Osteoblast (primary cell): Measurements from ENCODE around the gene PPP1R3D. TPM values are rescaled to one million over a fixed set of nuclear protein-coding genes. Genes with fewer than 3 reads are reported as not detected.
A peak's percentile ranks its signal among the peaks of the same experiment; 100 is the strongest.

Experiments used
- DNase-seq: peaks from one replicate; pipeline ENCODE4 v3.0.0; 2011; ENCODE audit warnings: low spot score, mixed read lengths; ENCODE audit not compliant: insufficient read length; ENCODE audit errors: missing footprints
- H2AFZ ChIP-seq: 2 replicates; pipeline ENCODE4 v1.6.0; 2011; ENCODE audit warnings: mild to moderate bottlenecking, low read length
- H3K27ac ChIP-seq: 2 replicates; pipeline ENCODE4 v1.5.1; 2011; ENCODE audit warnings: mild to moderate bottlenecking, low read depth, low read length, moderate library complexity
- H3K27me3 ChIP-seq: 2 replicates; pipeline ENCODE4 v1.6.0; 2012; ENCODE audit warnings: mild to moderate bottlenecking, control low read depth, inconsistent platforms, low read length, moderate library complexity; ENCODE audit not compliant: insufficient read depth
- H3K36me3 ChIP-seq: 2 replicates; pipeline ENCODE4 v1.5.1; 2011; ENCODE audit warnings: mild to moderate bottlenecking, low read length, control low read depth, moderate library complexity; ENCODE audit not compliant: insufficient read depth
- H3K4me1 ChIP-seq: 2 replicates; pipeline ENCODE4 v1.5.1; 2011; ENCODE audit warnings: mild to moderate bottlenecking, low read length, control low read depth, moderate library complexity; ENCODE audit not compliant: insufficient read depth
- H3K4me2 ChIP-seq: 2 replicates; pipeline ENCODE4 v1.6.0; 2011; ENCODE audit warnings: mild to moderate bottlenecking, low read length; ENCODE audit not compliant: insufficient read depth
- H3K4me3 ChIP-seq: fragments of 200-600 bp; sonication (generic); 3 replicates; pipeline ENCODE4 v1.5.1; 2012; ENCODE audit warnings: mild to moderate bottlenecking, low read length, inconsistent platforms; ENCODE audit not compliant: insufficient read depth
- H3K79me2 ChIP-seq: 2 replicates; pipeline ENCODE4 v1.6.0; 2012; ENCODE audit warnings: mild to moderate bottlenecking, low read length, control low read depth, inconsistent platforms; ENCODE audit not compliant: insufficient read depth
- H3K9me3 ChIP-seq: 2 replicates; pipeline ENCODE4 v1.5.1; 2011; ENCODE audit warnings: low read depth, low read length, control low read depth
- H4K20me1 ChIP-seq: 2 replicates; pipeline ENCODE4 v1.6.0; 2012; ENCODE audit warnings: mild to moderate bottlenecking, low read length, control low read depth; ENCODE audit not compliant: insufficient read depth
- total RNA-seq: library from RNA; depleted of rRNA; stranded (reverse); fragments of >200 nt; gene quantifications from 2 replicates; pipeline ENCODE4 v1.2.3, GENCODE V29; 2012
- TF ChIP-seq, protein P1 (sequence below): IDR thresholded peaks from 2 replicates; pipeline ENCODE4 v1.5.1; 2011; ENCODE audit warnings: mild to moderate bottlenecking, low read depth, low read length, moderate library complexity; ENCODE audit errors: extremely low read depth

PPP1R3D gene
- total RNA-seq, 1 donor, result 8.0 TPM

DNA sequence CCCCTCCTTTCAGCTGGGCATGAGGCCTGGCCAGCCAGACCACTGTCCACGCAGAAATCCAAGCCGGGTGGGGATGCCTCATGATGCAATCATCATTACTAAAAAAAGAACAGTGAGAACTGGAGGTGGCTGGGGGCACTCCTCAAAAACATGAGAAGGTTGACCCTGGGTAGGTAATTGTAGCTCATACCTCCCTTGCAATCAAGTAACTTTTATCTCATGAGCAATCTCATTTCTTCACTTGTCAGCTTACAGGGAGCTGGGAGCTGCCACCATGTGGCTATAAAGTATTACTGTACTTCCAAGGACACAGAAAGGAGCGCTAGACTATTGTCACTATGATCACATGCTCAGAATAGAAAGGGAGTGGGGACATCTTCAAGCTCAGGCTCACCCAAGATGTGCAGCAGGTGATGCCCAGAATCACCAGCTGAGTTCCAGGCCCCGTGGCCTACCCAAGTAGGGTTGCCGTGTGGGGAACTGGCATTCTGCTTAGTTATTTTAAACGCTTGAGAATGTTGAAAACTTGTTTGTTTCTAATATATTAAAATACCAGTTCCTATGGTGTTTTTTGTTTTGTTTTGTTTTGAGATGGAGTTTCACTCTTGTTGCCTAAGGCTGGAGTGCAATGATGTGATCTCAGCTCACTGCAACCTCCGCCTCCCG is 15.2 kb upstream of the PPP1R3D start:
- Histone ChIP-seq H3K4me2 (no peak overlapping the region), H4K20me1 (no peaks in the 10 kb centered on the region), H3K79me2 (no peaks in the 10 kb centered on the region), H3K4me3 (no peak overlapping the region), H3K27ac (no peak overlapping the region), H3K27me3 (no peaks in the 10 kb centered on the region), H3K9me3 (no peaks in the 10 kb centered on the region), H3K36me3 (no peaks in the 10 kb centered on the region), H3K4me1 (no peaks in the 10 kb centered on the region), H2AFZ (no peak overlapping the region)
- DNase-seq, result no peak
- TF ChIP-seq, protein P1, sequence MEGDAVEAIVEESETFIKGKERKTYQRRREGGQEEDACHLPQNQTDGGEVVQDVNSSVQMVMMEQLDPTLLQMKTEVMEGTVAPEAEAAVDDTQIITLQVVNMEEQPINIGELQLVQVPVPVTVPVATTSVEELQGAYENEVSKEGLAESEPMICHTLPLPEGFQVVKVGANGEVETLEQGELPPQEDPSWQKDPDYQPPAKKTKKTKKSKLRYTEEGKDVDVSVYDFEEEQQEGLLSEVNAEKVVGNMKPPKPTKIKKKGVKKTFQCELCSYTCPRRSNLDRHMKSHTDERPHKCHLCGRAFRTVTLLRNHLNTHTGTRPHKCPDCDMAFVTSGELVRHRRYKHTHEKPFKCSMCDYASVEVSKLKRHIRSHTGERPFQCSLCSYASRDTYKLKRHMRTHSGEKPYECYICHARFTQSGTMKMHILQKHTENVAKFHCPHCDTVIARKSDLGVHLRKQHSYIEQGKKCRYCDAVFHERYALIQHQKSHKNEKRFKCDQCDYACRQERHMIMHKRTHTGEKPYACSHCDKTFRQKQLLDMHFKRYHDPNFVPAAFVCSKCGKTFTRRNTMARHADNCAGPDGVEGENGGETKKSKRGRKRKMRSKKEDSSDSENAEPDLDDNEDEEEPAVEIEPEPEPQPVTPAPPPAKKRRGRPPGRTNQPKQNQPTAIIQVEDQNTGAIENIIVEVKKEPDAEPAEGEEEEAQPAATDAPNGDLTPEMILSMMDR, result peak; percentile 20

DNA sequence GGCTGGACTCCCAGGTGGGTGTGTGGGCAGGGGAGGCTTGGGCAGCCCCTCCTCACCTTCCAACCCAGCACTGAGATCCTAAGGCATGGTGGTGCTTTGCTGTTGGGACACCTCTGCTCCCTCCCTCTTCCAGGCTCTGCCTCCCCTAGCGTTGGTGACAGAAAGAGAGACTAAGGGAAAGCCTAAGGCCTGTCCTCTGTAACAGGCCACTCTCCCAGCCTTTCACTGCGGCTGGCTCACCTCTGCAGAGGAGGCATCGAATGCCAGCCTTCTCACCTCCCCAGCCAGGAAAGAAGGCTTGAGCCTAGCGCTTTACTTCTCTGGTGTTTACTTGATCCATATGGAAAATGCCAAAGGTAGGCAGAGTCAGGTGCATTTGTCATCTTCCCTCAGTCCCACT is 14.6 kb upstream of the PPP1R3D start:
- no peak overlapping the region for H3K4me3 ChIP-seq
- no peaks in the 10 kb centered on the region for H3K9me3 ChIP-seq
- no peak overlapping the region for H3K27ac ChIP-seq
- H3K4me2 ChIP-seq, result no peak overlapping the region
- no peaks in the 10 kb centered on the region for H3K27me3 ChIP-seq
- no peak overlapping the region for H2AFZ ChIP-seq
- TF ChIP-seq, protein P1, result no peak
- DNase-seq, result no peak
- H3K4me1 ChIP-seq, result no peaks in the 10 kb centered on the region
- no peaks in the 10 kb centered on the region for H3K36me3 ChIP-seq
- no peaks in the 10 kb centered on the region for H3K79me2 ChIP-seq
- H4K20me1 ChIP-seq, result no peaks in the 10 kb centered on the region

DNA sequence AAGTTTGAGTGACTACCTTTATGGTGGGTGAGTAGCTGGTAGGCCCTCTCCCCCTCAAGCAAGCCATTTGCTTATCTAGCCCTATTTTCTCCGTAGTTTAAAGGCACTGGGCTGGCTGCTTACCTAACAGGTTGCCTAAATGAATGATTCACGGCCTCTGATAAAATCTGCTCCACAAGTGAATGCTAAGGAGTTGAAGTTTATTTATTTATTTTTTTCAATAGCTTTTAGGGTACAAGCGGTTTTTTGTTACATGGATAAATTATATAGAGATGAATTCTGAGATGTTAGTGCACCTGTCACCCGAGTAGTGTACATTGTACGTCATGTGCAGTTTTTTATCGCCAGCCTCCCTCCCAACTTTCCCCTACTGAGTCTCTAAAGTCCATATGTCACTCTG is 9.8 kb upstream of the PPP1R3D start:
- DNase-seq, result no peak
- H3K27me3 ChIP-seq, result no peaks in the 10 kb centered on the region
- no peak overlapping the region for H3K27ac ChIP-seq
- no peaks in the 10 kb centered on the region for H3K79me2 ChIP-seq
- H4K20me1 ChIP-seq, result no peaks in the 10 kb centered on the region
- no peaks in the 10 kb centered on the region for H3K9me3 ChIP-seq
- H3K4me2 ChIP-seq, result no peak overlapping the region
- H2AFZ ChIP-seq, result no peak overlapping the region
- H3K36me3 ChIP-seq, result peaks cover under 1% of the 10 kb centered on the region
- TF ChIP-seq, protein P1, result no peak
- no peak overlapping the region for H3K4me3 ChIP-seq
- H3K4me1 ChIP-seq, result peaks cover 3% of the 10 kb centered on the region

DNA sequence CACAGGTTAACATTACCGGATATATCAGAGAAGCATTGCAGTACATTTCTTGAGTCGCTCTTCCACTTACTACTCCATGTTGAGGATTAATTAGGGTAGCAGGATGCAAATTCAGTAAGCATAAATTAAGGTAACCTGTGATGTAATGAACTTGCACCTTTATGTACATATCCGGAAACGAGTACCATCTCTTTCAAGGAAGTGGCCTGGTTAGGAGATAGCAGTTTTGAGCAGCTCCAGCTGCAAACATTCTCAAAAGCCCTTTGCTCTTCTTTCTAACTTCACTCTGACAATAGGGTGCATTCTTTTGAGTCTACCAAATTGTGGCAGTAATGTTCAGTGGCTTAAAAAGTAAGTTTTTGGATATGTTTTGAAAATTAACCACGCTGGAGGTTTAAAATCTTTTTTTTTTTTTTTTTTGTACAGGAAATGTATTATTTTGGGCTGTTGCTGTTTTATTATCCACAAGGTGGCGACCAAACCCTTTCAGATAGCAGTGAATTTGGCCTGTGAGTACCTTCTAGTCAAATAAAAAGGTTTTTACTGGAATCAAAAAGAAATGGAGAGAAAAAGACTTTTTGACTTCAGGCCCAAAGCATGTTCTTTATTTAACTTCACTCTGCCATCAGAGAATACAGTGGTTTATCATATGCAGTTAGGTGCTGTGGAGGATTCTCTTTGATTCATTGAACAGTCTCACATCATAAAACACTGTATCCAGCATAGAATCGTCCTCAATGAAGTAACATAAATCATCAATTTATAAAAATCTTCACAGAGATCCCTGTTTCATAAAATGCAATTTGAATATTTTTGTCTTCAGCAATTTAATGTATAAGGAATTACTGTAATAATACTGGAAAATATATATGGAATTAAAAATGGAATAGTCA is 9.0 kb upstream of the PPP1R3D start:
- H4K20me1 ChIP-seq, result no peaks in the 10 kb centered on the region
- no peaks in the 10 kb centered on the region for H3K79me2 ChIP-seq
- peaks cover 8% of the 10 kb centered on the region for H3K36me3 ChIP-seq
- H3K4me3 ChIP-seq, result no peak overlapping the region
- H3K9me3 ChIP-seq, result no peaks in the 10 kb centered on the region
- H2AFZ ChIP-seq, result peak overlapping the region; percentile 45
- no peak for DNase-seq
- H3K4me2 ChIP-seq, result no peak overlapping the region
- TF ChIP-seq, protein P1, result peak; percentile 74
- H3K27me3 ChIP-seq, result no peaks in the 10 kb centered on the region
- H3K27ac ChIP-seq, result no peak overlapping the region
- peaks cover 3% of the 10 kb centered on the region for H3K4me1 ChIP-seq
